GM18517 (cell line): Measurements from ENCODE around the gene PRMT9.

Experiments used
- ATAC-seq: cut with Tn5 transposase; IDR thresholded peaks from one replicate; pipeline ENCODE4 v1.9.1; 2021; ENCODE audit warnings: mild to moderate bottlenecking, moderate library complexity; ENCODE audit not compliant: unreplicated experiment

PRMT9 gene

GRCh38 chr4:147683717-147684700 is at the start of gene PRMT9:
Gene PRMT9, minus strand, starts transcription at chr4:147684163. Its CDS starts 176 bp downstream, at chr4:147683987.
- ATAC-seq = peak; percentile 99

GRCh38 chr4:147732518-147733235 is 48.7 kb upstream of the PRMT9 start:
- ATAC-seq = peak; percentile 12

GRCh38 chr4:147731580-147732517 is 47.9 kb upstream of the PRMT9 start, which contains the start of gene ARHGAP10:
Gene ARHGAP10, plus strand, starts transcription at chr4:147732088. Its CDS starts 214 bp downstream, at chr4:147732302.
- peak; percentile 64 for ATAC-seq

GRCh38 chr4:147730333-147730732 is 46.4 kb upstream of the PRMT9 start:
- ATAC-seq = no peak

- ATAC-seq = no peak
Observed at GRCh38 chr4:147727476-147728028, 43.6 kb upstream of the PRMT9 start.

- ATAC-seq = no peak
Observed at GRCh38 chr4:147725673-147726072, 41.7 kb upstream of the PRMT9 start.

- no peak for ATAC-seq
Observed at GRCh38 chr4:147724468-147725201, 40.7 kb upstream of the PRMT9 start.

- ATAC-seq = no peak
Observed at GRCh38 chr4:147723326-147723725, 39.4 kb upstream of the PRMT9 start.

- peak; percentile 95 for ATAC-seq
Observed at GRCh38 chr4:147717878-147718277, 33.9 kb upstream of the PRMT9 start.

- ATAC-seq = no peak
Observed at GRCh38 chr4:147714575-147715401, 30.8 kb upstream of the PRMT9 start.

- no peak for ATAC-seq
Observed at GRCh38 chr4:147709999-147710398, 26.0 kb upstream of the PRMT9 start.

GRCh38 chr4:147707892-147708672 is 24.1 kb upstream of the PRMT9 start:
- ATAC-seq = peak; percentile 77

- ATAC-seq = no peak
Observed at GRCh38 chr4:147704846-147705245, 20.9 kb upstream of the PRMT9 start.

- ATAC-seq = no peak
Observed at GRCh38 chr4:147696866-147697265, 12.9 kb upstream of the PRMT9 start.

- no peak for ATAC-seq
Observed at GRCh38 chr4:147693218-147693617, 9.3 kb upstream of the PRMT9 start.

- ATAC-seq = no peak
Observed at GRCh38 chr4:147691820-147692219, 7.9 kb upstream of the PRMT9 start.

GRCh38 chr4:147689067-147689466 is 5.1 kb upstream of the PRMT9 start:
- ATAC-seq = no peak

GRCh38 chr4:147683188-147683591 is 773 bp downstream of the PRMT9 start:
- no peak for ATAC-seq
